HUES48 (cell line): ENCODE results near the gene TMEM203.
"Not testable (repeated sequence)": the region's sequence is repeated elsewhere in the genome, so short reads cannot be mapped to it uniquely, and the experiment has no call there.

ENCODE experiments used
- H3K27ac ChIP-seq: one replicate; pipeline ENCODE4 v1.7.0; 2013; ENCODE audit warnings: low read depth, low read length, inconsistent platforms
- H3K27me3 ChIP-seq: 2 replicates; pipeline ENCODE4 v1.6.1; 2013; ENCODE audit warnings: mild to moderate bottlenecking, low read length; ENCODE audit not compliant: control insufficient read depth, insufficient read depth
- H3K36me3 ChIP-seq: 2 replicates; pipeline ENCODE4 v1.6.1; 2013; ENCODE audit warnings: low read length; ENCODE audit not compliant: control insufficient read depth, insufficient read depth
- H3K4me1 ChIP-seq: 2 replicates; pipeline ENCODE4 v1.6.1; 2013; ENCODE audit warnings: mild to moderate bottlenecking, low read length; ENCODE audit not compliant: control insufficient read depth, insufficient read depth
- H3K4me3 ChIP-seq: 2 replicates; pipeline ENCODE4 v1.5.1; 2013; ENCODE audit warnings: mild to moderate bottlenecking, low read depth, low read length
- H3K9ac ChIP-seq: 2 replicates; pipeline ENCODE4 v1.6.1; 2013; ENCODE audit warnings: mild to moderate bottlenecking, low read depth, low read length, moderate library complexity
- H3K9me3 ChIP-seq: 2 replicates; pipeline ENCODE4 v1.6.1; 2013; ENCODE audit warnings: low read length; ENCODE audit not compliant: control insufficient read depth, insufficient read depth

TMEM203 gene

DNA sequence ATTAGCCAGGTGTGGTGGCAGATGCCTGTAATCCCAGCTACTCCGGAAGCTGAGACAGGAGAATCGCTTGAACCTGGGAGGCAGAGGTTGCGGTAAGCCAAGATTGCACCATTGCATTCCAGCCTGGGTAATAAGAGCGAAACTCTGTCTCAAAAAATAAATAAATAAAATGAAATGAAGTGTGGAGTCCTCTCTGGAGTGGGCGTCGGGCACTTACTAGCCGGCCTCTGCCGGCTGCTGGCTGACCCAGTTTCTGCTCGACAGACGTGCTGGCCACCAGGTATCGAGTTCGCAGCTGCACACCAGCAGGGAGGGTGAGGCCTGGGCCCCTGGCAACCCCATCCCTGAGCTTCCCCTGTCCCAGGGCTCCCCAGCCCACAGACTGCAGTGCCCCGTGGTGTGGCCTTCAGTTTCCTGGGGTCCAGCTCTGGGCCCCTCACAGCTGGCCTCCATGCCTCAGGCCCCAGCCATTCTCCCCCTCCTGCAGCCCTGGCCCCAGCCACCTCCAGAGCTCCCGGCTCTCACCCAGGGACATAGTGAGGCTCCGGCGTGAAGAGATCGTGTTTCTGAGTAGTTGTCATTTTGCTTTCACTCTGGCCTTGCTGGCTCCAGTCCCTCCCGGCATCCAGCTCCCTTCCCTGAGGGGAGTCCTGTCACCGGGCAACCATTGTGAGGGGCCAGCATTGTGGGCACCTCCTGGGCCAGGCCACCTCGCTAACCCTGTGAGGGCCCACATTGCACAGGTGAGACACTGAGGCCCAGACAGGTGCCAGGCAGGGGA lies 41.9 kb upstream of the TMEM203 start:
- Histone ChIP-seq H3K9me3 (no peaks in the 10 kb centered on the region), H3K27me3 (no peaks in the 10 kb centered on the region; the same call in 1 of the 2 replicates), H3K9ac (no peak overlapping the region), H3K4me1 (peaks cover 23% of the 10 kb centered on the region), H3K4me3 (no peak overlapping the region), H3K36me3 (peaks cover 17% of the 10 kb centered on the region), H3K27ac (no peak overlapping the region)

DNA sequence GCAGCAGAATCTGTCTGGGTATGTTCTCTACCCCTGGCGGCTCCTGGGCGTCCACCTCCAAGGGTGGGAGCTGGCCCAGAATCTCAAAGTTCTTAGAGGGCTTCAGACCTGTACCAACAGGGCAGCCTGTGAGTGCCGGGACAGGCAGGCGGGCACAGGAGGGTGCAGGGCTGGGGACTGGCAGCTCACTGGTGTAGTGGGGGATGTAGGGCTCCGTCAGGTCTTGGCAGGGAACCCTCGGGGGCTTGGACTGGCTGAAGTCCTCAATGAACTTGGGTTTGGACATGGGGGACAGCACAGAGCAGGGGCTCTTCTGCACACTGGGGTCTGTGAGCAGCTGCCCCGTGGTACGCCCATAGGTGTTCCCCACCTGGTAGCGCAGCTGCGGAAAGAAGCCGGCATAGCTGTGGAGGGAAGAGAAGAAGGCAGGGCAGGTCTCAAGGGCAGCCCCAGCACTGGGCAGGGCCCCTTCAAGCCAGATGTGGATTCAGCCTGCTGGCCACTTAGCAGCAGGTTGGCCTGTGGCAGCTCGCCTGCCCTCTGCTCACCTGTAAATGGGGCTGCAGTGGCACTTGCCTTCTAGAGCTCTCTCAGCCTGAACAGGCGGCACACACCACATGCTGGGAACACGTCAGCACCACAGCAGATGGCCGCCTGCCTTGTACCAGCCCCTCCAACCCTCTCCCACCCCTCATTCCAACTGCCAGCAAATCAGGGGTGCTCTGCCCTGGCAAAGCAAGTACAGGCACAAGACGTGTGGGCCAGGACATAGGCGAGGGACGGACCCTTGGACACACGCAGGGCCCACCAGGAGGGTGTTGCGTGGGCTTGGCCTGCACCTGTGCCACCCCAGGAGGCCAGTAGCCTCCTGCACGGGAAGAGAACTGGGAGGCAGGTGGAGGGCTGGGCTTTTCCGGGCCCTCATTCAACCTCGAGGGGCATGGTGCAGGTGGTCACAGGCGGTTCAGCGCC lies 40.3 kb upstream of the TMEM203 start:
- no peaks in the 10 kb centered on the region; the same call in 1 of the 2 replicates for H3K27me3 ChIP-seq

DNA sequence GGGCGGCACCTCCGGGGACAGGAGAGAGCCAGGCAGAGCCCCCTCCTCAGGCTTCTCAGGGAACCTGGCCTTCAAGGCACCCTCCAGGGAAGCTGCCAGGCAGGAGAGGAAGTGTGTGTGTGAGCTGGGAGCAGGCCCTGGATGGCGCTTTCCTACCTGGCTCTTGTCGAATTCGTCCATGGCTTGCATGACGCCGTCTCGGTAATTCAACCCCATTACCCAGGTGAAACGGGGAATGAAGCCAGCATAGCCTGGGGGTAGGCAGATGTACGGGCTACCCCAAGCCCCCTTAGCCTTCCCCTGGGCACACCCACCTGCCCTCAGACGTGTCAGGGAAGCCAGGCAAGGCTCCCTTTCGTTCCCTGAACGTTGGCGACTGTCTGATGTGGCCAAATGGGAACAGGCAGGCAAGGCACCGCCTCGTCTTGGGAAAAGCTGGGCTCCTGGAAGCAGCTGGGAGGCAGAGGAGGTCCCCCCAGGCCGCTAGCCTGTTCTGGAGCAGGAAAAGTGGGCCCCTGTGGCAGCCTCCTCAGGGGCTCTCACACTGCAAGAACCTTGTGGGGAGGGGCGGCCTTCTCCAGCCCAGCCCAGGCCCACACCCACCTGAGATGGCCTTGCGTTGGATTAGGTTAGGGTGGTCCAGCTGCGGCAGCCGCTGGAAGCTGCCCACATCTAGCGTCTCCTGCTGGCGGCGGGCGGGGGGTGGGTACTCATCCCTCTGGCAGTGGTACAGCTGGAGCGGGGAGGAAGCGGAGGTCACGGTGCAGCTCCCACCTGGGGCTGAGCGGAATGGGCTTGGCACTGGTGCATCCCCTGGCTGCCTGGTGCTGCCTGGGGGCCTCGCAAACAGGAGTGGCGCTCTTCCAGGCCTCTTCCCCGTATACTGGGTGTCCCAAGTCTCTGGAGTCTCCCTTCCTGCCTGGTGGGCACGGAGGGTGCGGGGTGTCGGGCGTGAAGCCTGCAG lies 39.3 kb upstream of the TMEM203 start:
- Histone ChIP-seq H3K9me3 (no peaks in the 10 kb centered on the region), H3K4me1 (peaks cover 22% of the 10 kb centered on the region), H3K4me3 (no peak overlapping the region), H3K27me3 (no peaks in the 10 kb centered on the region; the same call in 1 of the 2 replicates), H3K27ac (peak overlapping the region; percentile 67), H3K9ac (no peak overlapping the region), H3K36me3 (peaks cover 22% of the 10 kb centered on the region)

More for the DNA sequence above, 40.3 kb upstream of the TMEM203 start:
- Histone ChIP-seq H3K9me3 (no peaks in the 10 kb centered on the region), H3K4me3 (no peak overlapping the region), H3K36me3 (peaks cover 22% of the 10 kb centered on the region), H3K4me1 (peaks cover 22% of the 10 kb centered on the region), H3K27ac (no peak overlapping the region), H3K9ac (no peak overlapping the region)

DNA sequence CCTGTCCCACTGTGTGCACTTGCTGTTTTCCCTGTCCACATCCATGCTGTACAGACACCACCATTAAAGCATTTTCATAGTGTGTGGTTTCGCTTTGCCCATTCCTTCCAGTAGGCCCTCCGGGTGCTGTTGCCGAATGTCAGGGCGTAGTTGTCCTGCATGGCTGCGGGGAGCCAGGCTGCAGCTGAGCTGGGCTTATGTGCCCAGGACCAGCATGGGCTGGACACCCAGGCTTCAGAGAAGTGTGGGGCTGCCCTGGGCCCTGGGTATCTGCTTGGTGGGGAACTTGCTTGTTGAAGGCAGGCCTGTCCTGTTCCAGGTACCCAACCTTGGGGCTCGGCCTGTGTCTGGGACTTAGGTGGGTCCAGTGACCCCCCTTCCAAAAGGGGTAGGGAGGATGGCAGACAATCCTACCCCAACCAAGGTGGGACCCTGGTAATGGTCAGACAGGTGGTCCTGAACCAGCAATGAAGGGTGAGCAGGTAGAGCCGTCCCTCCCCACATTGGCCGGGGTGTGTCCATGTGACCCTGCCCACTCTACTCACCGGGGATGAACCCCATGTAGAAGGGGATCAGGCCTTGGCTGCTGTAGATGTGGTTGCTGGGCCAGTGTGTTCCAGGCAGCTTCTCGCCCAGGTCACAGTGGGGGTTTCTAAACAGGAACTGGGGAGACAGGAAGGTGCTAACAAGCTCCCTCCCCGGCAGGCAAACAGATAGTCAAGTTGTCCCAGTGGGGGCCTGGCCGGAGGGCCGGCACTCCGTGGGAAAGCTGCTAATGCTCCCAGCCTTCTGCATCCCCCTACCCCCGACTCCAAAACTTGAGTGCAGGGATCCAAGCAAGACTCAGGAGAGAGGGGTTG lies 38.4 kb upstream of the TMEM203 start:
- H3K9me3 ChIP-seq, result no peaks in the 10 kb centered on the region
- H3K27ac ChIP-seq, result peak overlapping the region; percentile 67
- no peaks in the 10 kb centered on the region; the same call in 1 of the 2 replicates for H3K27me3 ChIP-seq
- peaks cover 22% of the 10 kb centered on the region for H3K4me1 ChIP-seq
- H3K9ac ChIP-seq, result no peak overlapping the region
- H3K36me3 ChIP-seq, result peaks cover 22% of the 10 kb centered on the region
- no peak overlapping the region for H3K4me3 ChIP-seq

DNA sequence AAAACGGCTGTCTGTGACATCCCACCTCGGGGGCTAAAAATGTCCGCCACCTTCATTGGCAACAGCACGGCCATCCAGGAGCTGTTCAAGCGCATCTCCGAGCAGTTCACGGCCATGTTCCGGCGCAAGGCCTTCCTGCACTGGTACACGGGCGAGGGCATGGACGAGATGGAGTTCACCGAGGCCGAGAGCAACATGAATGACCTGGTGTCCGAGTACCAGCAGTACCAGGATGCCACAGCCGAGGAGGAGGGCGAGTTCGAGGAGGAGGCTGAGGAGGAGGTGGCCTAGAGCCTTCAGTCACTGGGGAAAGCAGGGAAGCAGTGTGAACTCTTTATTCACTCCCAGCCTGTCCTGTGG lies 37.8 kb upstream of the TMEM203 start:
- H3K4me1 ChIP-seq, result peaks cover 22% of the 10 kb centered on the region
- peaks cover 22% of the 10 kb centered on the region for H3K36me3 ChIP-seq
- not testable (repeated sequence) for H3K9me3 ChIP-seq, H3K27ac ChIP-seq, H3K4me3 ChIP-seq, H3K9ac ChIP-seq, H3K27me3 ChIP-seq

DNA sequence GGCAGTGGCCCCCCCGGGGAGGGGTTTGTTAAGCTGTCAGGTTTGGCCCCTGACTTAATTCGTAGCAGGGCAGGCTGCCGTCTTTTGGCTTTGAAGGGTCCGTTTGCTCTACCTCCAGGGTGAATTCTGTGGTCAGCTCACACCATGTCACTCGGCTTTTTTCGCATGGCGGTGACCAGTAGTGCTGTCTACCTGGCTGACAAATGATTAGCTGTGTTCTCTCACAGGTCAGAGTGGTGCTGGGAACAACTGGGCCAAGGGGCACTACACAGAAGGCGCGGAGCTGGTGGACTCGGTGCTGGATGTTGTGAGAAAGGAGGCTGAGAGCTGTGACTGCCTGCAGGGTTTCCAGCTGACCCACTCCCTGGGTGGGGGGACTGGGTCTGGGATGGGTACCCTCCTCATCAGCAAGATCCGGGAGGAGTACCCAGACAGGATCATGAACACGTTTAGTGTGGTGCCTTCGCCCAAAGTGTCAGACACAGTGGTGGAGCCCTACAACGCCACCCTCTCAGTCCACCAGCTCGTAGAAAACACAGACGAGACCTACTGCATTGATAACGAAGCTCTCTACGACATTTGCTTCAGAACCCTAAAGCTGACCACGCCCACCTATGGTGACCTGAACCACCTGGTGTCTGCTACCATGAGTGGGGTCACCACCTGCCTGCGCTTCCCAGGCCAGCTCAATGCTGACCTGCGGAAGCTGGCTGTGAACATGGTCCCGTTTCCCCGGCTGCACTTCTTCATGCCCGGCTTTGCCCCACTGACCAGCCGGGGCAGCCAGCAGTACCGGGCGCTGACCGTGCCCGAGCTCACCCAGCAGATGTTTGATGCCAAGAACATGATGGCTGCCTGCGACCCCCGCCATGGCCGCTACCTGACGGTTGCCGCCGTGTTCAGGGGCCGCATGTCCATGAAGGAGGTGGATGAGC lies 37.1 kb upstream of the TMEM203 start:
- Histone ChIP-seq H3K4me1 (peaks cover 22% of the 10 kb centered on the region), H3K9me3 (no peaks in the 10 kb centered on the region), H3K27me3 (no peaks in the 10 kb centered on the region), H3K27ac (no peak overlapping the region), H3K9ac (peak overlapping the region; percentile 48; the same call in 1 of the 2 replicates), H3K4me3 (peak overlapping the region; percentile 79), H3K36me3 (peaks cover 22% of the 10 kb centered on the region)

DNA sequence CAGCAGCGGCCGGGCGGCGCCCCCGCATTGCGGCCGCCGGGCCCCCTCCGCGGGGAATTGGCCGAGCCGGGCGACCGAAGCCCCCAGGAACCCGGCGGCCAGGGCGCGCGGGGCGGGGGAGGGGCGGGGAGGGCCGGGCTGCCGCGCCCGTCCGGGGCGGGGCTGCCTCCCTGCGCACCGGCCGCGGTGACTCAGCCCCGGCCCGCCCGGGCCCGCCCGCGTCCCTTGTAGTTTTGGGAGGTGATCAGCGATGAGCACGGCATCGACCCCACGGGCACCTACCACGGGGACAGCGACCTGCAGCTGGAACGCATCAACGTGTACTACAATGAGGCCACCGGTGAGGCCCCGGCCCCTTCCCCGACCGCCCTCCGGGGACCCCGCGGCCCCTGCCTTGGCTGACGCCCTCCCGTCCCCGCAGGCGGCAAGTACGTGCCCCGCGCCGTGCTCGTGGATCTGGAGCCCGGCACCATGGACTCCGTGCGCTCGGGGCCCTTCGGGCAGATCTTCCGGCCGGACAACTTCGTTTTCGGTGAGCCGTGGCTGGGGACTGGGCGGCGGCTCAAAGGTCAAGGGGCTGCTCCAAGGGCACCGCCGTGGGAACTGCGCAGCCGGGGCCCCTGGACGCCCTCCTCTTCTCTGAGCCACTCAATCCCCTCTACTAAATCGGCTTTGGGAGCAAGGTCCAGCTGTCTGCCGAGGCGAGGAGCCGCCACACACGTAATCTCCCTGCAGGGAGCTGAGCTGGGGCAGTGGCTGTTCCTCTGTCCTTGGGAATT lies 36.2 kb upstream of the TMEM203 start:
- H3K36me3 ChIP-seq, result peaks cover 22% of the 10 kb centered on the region
- peak overlapping the region; percentile 78 for H3K27ac ChIP-seq
- H3K27me3 ChIP-seq, result no peaks in the 10 kb centered on the region
- H3K4me3 ChIP-seq, result peak overlapping the region; percentile 79
- peaks cover 22% of the 10 kb centered on the region for H3K4me1 ChIP-seq
- no peaks in the 10 kb centered on the region for H3K9me3 ChIP-seq
- peak overlapping the region; percentile 48; the same call in 1 of the 2 replicates for H3K9ac ChIP-seq

DNA sequence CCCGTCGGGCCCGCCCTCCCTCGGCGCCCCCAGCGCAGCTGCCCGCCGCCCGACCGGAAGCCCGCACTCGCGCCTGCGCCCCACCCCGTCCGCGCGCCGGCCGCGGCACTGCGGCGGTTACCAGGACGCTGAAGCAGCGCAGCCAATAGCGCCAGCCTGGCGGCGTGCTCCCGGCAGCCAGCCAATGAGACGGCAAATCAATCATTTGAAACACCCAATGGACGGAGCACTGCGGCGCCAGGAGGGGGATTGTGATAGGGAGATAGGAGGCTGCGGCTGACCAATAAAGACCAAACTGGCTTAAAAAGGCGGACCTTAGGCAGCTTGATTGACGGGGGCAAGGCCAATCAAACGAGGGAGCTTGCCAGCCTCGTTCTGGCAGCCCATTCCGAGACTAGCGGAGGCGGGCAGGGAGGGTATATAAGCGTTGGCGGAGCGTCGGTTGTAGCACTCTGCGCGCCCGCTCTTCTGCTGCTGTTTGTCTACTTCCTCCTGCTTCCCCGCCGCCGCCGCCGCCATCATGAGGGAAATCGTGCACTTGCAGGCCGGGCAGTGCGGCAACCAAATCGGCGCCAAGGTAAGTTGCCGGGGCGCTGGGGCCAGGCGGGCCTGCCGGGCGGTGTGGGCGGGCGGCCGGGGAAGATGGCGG lies 35.5 kb upstream of the TMEM203 start, which contains the start of gene TUBB4B:
Gene TUBB4B (plus strand): TSS at position 447 of the 649 bp plus-strand sequence. CDS start 74 bp downstream, at position 521.
- H3K9ac ChIP-seq, result peak within 1 kb of the TSS; percentile 71
- H3K36me3 ChIP-seq, result peaks cover 22% of the 10 kb centered on the region
- peak within 1 kb of the TSS; percentile 85 for H3K4me3 ChIP-seq
- no peaks in the 10 kb centered on the region for H3K9me3 ChIP-seq
- peaks cover 22% of the 10 kb centered on the region for H3K4me1 ChIP-seq
- peak within 1 kb of the TSS; percentile 96 for H3K27ac ChIP-seq
- no peaks in the 10 kb centered on the region for H3K27me3 ChIP-seq
